ENCODE results near the gene ALDOA.

ALDOA gene

DNA sequence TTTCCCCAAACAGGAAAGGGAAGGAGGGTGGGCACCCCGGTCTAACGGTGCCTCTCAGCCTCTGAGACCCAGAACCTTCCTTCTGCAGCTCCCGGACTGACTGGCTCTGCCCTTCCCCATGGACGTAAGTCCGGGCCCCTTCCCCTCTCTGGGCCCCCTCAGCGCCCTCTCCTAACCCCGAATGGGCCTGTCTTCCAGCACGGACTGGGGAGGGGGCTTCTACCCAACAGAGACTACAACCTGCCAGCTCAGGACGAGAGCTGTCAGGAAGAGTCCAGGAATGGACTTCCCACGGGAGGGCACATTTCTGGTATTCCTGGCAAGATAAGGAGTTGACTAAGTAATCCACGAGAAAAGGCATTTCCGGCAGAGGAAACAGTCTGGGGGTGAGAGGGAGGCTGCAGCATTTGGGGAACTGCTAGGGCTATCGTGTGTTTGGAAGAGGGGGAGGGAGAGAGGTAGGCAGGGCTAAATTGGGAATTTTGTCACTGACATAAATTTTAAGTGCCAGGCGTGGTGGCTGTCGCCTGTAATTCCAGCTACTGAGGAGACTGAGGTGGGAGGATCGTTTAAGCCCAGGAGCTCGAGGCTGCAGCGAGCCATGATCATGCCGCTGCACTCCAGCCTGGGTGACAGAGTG, 12.1 kb upstream of the ALDOA start:
- H3K4me3 ChIP-seq (ENCODE audit: low read depth, low read length) = peak overlapping the region; percentile 74
- DNase-seq (ENCODE audit: low read depth) = no peak
- no peak for TF ChIP-seq CTCF (IDR thresholded peaks at IDR 0.05; ENCODE audit: low read depth, low read length, missing control alignments)

DNA sequence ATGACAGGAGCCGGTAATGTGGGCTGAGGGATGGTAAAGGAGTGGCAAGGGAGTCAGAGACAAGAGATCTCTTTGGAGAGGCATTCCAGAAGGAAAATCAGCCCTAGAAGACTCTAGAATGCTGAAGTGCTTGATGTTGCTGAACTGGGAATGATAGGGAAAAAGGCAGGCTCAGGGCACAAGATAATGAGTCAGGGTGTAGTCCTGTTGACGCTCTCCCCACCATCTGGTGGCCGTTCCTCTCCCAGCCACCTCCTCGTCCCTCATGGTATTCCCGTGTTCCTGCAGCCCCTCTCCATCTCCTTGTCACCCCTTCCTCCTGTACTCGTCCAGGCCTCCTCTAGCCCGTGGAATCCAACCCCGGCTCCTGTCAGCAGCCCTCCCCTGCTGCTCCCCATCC, 11.1 kb upstream of the ALDOA start:
- no peak for DNase-seq (ENCODE audit: low read depth)
- no peak overlapping the region for H3K4me3 ChIP-seq (ENCODE audit: low read depth, low read length)
- TF ChIP-seq CTCF (IDR thresholded peaks at IDR 0.05; ENCODE audit: low read depth, low read length, missing control alignments) = no peak

- H3K4me3 ChIP-seq (ENCODE audit: low read depth, low read length) = no peak overlapping the region
- DNase-seq (ENCODE audit: low read depth) = no peak
- peak; percentile 83 for TF ChIP-seq CTCF (IDR thresholded peaks at IDR 0.05; ENCODE audit: low read depth, low read length, missing control alignments)
Measured at GRCh38 chr16:30054959-30055553, 10.5 kb upstream of the ALDOA start.

DNA sequence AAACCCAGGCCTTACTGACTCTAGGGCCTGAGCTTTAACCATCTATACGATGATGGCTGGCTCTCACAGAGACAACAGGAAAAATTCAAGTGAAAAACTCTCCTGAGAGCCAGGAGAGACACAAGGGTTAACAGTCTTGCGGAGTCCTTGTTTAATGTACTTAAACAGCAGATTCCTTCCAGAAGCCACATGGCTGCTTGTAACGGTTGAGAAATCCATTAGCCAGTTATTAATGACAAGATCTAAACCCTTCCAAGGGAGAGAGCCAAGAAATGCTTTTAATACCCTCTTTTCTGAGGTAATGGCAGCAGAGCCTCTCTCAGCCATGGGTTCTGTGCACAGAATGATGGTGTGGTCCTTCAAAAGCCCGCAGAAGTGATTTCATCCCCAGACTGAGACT, 5.2 kb upstream of the ALDOA start:
- TF ChIP-seq CTCF (IDR thresholded peaks at IDR 0.05; ENCODE audit: low read depth, low read length, missing control alignments) = no peak
- no peak overlapping the region for H3K4me3 ChIP-seq (ENCODE audit: low read depth, low read length)
- no peak for DNase-seq (ENCODE audit: low read depth)

DNA sequence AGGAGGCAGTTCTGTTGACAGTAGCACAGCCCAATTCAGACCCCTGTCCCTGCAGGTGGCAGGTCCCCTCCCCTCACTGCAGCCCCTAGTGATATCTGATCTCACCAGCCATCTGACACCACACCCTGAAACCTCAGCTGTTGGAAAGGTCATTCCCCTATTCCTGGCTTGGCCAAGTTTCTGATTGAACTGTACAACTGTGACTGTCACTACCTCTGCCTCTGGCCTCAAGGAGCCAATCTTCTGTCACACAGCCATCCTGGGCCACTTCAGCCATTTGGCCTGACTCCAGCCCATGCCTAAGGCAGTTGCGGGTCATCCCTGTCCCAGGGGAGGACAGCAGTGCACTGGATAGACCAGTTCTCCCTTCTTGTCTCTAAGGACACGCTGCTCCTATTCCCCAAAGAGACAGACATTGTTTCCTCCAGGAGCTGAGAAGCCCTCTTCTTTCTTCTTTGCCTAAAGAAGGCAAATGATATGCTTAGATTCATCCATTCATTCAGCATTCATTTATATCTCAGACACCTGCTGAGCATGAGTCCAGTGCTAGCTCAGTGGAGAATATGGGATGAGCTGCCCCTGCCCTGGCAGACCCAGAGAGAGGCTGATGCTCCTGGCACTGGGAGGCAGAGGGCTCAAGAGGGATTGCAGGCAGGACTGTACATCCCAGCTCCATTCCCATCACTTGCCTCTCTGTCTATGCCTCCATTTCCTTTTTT, 4.6 kb upstream of the ALDOA start:
- TF ChIP-seq CTCF (IDR thresholded peaks at IDR 0.05; ENCODE audit: low read depth, low read length, missing control alignments) = no peak
- H3K4me3 ChIP-seq (ENCODE audit: low read depth, low read length) = no peak overlapping the region
- no peak for DNase-seq (ENCODE audit: low read depth)

GRCh38 chr16:30063278-30063892, 2.2 kb upstream of the ALDOA start:
- H3K4me3 ChIP-seq (ENCODE audit: low read depth, low read length) = peak overlapping the region; percentile 78
- DNase-seq (ENCODE audit: low read depth) = no peak
- TF ChIP-seq CTCF (IDR thresholded peaks at IDR 0.05; ENCODE audit: low read depth, low read length, missing control alignments) = no peak

All from GM12864 (cell line).